Measurements from ENCODE around the gene MTMR12.

MTMR12 gene

DNA sequence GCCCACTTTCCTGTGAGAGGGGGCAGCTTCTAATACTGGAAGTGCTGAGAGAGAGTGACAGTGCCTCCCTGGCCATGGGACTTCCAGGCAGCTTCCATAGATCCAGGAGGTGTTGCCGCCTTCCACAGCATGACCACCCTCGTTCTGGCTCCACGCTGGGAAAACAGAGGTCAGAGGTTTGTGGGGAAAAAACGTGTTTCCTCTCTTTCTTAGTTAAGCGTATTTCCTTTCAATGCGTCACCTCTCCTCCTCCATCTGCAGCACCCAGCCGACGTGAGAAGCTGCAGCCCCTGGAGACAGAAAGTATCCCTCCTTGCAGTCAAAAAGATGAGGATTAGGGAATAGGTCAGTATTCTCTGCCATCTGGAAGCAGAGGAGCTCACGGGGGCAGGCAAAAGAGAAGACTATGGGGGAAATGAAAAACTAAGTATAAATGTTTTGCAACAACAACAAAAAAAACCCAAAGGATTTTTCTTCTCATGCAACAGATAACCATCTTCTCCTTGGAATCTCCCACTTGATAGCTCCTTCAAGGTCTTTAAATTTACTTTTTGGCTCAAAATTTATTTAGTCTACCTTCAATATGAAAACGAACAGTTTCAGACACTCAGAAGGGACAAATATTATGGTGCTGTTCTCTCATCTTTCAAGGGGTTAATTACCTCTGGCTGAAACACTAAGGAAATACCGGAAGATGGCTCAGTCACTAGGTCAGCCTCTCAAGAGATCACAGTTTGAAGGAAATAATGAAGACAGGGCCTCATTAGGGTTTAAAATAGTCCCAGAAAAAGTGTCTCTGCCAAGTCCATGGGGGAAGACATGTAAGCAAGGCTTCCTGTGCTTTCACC is 38.0 kb downstream of the MTMR12 start:
- DNase-seq = no peak

DNA sequence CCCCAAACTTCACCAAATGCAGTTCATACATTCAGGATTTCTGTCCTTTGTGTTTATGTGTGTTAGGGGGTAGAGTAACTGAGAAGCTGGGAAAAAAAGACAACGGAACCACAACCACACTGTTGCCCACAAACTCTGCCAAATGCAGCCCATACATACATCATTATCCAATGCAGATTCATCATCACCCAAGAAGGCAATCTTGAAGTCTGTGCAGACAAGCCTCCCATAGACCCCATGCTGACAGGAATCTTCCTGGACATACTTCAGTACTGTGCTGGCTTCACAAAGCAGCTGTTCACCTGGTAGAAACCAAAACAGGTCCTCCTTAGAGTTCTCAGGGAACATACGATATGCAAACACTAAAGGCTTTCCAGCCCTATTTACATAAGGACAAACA is 38.9 kb downstream of the MTMR12 start:
- DNase-seq = no peak

DNA sequence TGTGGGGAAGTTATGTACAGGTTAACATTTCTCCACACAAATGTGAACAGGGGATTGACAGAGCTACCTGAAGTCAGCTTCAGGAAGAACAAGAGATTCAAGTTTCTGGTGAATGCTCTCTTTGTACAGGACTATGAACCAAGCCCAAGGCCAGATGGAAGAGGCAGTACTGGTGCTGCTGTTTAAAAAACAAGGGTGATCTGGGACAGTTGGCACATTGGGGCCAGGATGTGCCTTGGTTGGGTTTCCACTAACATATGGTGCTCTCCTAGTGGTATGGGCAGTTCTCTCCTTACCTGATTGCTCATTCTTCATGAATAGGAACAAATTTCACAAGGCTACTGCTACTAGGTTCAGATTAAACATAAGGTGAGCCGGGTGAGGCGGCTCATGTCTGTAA is 40.0 kb downstream of the MTMR12 start:
- no peak for DNase-seq

DNA sequence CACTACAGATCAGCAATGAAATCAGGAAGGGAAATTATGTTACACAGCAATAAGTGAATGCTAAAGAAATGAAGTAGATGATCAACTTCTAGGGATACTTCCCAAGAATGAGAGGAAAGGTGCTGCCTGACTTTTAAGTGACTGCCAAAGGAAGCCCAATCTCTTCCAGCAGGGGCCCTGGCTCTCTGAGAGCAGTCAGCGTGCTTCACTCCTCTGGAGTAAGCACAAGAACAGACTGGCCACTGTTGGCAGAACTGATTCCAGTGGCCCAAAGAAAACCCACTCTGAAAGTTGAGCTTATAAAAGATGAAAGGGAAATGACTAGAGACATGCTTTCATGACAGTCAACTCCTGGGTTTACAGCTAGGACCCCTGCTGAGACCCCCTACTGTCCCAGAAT is 41.8 kb downstream of the MTMR12 start:
- no peak for DNase-seq

DNA sequence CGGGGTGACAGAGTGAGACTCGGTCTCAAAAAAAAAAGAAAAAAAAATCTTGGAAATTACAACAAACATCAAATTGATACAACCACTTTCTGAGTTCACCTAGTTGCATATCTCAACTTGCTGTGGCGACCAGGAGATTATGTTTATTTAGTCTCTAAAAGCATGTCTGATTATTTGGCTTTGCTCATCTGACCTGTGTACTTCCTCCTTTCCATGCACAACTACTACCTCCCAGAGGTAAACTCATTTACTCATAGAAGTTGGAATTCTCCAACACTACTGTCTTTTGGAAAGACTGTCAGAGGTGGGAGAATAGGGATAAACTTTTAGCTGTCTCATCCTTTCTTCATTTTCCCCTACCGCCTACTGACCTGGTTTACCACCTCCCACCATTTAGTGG is 42.6 kb downstream of the MTMR12 start:
- DNase-seq = no peak

DNA sequence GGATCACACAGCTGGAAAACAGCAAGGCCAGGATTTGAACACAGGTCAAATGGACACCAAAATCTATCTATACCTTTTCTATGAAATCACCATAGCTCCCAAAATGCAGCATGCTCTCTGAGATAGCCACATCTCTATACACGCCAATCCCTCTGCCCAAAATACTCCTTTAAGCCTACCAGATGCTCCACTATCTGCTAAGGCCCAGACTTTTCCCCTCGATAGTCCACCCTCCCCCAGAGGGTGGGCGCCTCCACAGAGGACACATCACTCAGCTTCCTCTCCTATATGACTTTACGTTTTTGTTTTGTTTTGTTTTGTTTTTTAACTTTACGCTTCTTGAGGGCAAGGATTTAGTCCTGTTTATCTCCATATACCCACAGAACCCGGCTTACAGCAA is 46.8 kb downstream of the MTMR12 start:
- no peak for DNase-seq

DNA sequence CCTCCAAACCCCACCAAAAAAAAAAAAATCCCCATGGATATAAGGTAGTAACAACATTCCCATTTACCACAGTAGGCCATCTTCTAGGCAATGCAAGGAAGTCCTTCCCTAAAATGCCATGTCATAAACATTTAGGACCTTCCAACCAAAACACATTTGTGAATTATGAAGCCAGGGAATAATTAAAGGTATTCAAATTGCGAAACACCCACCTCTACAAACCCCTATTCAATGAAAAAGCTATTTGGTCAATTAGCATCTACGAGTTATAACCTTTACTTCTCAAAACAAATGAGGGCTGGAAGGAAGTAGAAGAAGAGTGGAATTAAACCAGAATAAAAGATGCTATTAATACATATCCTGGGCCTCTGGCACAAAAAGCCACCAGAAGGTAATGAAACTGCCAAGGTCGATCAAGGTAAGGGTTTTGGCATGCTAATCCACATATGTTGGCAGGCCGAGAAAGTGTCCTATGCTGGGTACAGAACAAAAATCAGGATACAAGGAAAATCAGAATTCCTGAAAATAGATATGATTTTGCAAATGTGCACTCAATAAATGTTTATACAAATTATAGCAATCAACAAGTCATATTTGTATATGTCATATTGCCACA is 47.7 kb downstream of the MTMR12 start:
- no peak for DNase-seq

DNA sequence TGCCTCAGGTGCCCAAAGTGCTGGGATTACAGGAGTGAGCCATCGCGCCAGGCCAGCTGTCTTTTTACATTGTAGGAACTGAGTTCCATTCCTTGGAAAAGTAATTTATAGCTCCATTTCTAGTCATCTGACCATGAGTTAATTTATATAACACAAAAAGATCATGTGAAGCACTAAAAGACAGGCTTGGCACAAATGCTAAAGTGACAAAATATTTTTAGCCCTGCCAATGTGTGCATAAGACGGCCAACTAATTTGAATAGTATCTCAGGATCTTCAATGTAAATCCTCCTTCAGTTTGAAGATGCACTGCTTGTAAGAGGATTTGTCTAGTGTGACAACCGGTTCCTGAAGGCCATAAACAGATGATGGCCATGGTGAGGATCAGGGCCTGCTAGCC is 49.1 kb downstream of the MTMR12 start:
- DNase-seq = no peak

DNA sequence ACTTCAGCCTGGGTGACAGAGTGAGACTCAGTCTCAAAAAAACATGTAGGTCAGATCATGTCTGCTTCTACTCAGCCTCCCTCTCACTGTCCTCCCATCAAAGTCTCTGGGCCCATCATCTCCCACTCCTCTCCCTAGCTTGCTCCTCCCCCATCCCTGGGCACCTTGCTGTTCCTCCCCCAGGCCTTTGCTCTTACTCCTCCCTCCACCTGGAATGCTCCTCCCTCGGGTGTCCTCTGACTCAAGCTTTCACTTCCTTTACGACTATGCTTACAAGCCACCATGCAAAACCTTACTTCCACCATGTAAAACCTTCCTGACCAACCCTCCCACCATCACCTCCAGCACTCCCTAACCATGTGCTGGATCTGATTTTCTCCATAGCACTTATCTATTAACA is 51.5 kb downstream of the MTMR12 start:
- DNase-seq = no peak

DNA sequence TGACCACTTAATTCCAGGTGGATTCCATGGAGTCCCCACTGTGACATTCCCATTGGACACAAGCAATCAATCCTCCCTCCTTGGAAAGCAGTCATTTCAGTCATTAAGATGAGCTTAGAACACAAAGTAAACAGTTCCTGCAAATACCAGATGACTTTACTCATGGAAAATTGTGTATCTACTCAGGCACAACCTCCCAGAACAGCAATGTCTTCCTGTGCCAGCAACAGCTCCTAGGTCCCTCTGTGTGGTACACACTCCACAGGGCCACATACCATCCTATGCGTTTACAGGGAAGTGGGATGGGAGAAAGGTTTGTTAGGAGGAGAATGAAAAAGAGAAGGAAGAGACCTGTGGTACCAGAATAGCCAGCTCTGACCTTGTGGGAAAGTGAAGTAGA is 53.7 kb downstream of the MTMR12 start:
- no peak for DNase-seq

DNA sequence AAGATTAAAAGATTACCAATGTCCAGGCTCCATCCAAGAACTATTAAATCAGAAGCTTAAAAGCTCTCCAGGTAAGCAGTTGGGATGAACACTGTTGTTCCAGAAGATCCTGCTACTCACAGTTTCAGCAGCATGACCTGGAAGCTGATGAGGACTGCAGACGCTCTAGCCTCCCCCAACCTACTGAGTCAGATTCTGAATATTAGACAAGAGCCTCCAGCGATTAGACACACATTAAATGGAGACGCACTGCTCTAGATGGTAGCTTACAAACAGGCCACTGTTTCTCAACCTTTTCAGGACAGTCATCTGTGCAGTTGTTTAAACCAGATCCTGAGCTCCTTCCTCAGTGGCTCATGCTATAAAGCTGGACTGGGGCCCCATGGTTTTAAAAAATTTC is 54.3 kb downstream of the MTMR12 start:
- no peak for DNase-seq

DNA sequence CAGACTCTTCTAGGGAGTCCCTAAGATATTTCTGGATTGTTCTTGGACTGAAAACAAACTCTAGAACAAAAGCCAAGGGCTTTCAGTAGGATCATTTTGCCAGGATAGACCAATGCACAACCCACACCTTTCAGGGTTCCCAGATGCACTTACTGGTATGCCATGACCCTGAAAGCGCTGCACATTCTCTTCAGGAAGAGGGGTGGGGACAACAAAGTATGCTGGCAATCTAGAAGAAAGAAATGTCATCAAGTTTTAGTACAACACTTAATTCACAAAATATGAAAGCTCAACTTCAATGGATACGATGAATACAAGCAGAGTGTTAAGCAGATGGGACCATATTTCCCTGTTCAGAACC is 57.2 kb downstream of the MTMR12 start:
- DNase-seq = no peak

DNA sequence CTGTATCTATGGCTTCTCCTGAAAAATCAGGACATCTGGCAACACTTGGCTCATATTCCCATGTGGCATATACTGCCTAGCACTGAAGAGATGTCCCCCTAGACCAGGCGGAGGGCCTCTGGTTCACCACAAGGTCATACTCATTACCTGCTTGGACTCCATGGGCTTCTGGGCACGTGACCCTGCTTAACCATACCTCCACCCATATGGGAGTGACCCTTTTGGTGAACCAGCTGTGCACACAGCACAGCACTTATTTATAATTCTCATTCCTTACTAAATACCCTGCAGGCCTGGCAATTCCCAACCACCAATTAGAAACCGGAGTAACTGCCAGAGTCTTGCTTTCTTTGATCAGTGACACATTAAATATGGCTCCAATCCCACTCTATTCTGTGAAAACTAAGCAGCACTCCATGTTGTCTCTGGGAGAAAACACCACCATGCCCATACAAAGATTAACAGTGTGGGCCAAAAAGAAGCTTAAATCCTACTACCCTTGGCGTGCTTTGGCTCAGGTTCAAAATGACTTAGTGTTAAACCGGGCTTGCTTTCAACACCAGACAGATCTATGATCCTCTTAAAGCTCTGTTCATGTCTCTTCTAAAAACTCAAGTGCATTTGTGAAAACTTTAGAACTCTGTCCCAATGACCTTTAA is 57.7 kb downstream of the MTMR12 start:
- no peak for DNase-seq

DNA sequence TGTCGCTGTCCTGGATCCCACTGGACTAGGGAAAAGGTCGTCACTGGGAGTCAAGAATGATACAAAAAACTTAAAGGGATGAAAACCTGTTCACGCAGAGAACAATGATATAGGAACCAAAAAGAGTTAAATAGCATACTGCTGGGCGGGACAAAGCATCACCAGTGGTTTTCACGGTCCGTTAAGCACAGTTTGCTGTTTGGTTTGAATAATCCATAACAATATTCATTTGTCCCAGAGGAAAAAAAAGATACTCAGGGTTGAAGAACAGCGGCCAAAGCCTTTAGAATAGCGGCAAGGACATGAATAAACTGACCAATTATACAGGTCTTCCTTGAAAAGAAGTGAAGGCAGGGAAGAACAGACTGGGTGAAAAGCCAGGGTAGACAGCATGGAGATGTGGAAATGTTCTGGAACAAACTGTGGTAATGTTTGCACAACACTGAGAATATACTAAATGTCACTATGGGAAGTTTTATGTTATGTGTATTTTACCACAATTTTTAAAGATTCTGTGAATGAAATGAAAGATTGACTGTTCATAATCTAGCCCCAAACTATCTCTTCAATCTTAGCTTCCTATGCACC is 60.8 kb downstream of the MTMR12 start:
- no peak for DNase-seq

DNA sequence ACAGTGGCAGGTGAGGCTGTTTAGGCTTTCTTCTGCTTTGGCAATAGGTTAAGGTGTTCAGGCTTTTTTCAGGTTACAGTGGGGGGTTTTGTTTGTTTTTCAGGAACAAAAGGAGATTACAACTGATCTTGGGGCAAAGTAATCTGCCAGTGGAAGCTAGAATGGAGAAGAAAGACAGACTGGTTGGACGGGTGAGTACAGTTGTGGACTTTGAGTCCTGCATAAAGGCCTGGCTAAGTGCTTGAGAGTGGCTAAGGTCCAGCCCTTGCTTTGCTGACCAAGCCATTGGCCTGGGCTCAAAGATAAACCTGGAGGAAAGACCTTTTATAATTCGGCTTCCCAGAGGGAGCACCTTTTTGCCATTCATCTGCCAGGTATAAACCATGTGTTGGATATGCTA is 63.1 kb downstream of the MTMR12 start:
- DNase-seq = no peak

DNA sequence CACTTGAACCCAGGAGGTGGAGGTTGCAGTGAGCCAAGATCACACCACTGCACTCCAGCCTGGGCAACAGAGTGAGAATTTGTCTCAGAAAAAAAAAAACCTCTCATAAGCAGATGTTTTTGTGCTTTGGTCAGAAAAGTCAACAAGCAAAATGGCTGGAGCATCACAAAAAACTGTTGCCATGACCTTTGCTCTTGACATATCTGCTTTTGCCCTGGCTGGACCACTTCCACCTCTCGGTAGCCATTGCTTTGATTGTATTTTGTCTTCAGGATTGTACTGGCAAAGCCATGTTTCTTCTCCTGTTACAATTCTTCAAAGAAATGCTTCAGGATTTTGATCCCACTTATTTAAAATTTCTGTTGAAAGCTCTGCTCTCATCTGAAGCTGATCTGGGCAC is 67.0 kb downstream of the MTMR12 start:
- DNase-seq = no peak

DNA sequence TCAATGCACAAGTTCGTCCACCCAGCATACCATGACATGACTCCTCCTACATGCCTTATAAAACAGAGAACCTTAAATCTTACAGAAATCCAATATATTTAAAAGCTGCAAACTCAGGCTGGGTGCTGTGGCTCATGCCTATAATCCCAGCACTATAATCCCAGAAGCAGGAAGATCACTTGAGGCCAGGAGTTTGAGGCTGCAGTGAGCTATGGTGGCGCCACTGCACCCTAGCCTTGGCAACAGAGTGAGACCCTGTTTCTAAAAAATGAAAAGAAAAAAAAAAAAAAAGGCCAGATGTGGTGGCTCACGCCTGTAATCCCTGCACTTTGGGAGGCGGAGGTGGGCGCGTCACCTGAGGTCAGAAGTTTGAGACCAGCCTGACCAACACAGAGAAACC is 68.7 kb downstream of the MTMR12 start:
- DNase-seq = no peak

DNA sequence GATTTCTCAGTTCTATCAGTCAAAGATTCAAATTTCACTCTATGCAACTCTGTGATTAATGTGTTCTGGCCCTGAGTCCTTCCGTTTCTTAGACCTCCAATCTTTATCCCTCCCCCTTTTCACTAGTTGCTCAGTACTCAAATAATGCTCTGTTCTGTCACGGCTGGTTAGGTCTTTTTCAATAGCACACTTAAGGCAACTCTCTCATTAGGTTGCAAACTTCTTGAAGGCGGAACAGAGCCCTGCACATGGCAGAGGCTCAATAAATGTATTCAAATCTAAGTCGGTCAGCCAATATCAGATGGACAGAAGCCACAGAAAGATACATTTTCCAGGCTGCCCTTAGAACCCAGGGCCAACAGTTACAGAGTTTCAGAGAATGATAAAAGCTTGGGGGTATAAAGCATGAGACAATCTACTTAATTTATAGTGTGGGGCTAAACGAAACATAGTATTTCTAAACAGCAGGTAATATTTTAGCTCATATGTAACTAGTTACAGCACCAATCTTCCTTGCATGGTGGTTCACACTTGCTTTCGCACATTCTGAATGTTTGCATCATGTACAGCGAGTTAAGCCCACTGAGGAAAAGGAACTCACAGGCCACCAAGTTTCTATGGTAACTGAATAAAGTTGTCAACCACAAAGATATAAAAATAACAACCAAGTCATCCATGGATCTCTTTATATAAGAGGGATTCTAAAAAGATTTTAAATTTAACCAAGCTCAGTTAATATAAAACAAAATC is 71.5 kb downstream of the MTMR12 start:
- DNase-seq = peak; percentile 41 to 58

DNA sequence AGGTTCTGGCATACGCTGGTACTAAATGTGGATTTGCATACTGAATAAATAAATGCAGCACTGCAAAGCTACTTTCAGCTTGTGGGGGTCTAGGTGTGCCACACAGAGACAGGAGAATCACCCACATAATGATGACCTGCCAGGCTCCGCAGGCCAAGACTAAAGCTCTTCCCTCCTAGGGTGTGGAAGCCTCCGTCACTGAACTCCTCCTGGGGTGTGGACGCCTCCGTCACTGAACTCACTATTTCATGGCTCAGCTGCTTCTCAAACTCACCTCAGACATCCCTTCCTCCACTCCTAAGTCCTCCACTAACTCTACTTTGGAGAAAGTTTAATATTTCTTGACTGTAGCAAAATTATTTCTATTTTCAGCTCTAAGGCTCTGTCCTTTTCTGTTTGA is 73.4 kb downstream of the MTMR12 start:
- no peak for DNase-seq

DNA sequence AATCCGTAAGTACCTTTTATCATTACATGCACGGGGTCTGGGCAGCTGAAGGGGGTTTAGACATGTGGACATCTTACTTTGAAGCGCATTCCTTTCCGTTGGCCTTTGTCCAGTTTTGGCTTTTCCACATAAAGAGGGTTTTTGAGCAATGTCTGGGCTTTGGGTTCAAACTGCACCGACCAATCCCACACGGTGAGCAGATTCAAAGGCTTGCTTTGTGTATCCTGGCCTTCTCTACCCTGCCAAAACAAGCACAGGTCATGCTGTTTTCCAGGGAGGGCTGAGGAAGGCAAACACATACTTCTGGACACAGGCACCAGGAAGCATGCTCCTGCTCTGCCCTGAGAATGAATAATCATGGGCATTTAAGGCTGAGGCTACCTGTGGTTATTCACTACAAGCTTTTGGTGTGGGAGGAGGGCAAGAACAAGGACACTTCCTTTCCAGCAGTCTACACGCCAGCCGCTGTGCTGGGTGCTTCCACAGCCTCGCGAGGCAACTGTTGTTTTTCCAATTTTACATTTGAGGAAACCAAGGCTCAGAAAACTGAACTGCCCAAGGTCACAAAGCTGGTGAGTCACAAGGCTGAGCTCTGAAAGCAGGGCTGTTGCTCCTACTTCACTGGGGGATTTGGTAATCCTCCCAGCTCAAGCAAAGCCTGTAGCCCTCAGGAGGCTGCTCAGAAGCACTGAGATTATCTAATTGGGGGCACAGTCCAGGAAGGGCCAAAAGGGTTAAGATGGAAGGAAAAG is 78.9 kb downstream of the MTMR12 start:
- no peak for DNase-seq

DNA sequence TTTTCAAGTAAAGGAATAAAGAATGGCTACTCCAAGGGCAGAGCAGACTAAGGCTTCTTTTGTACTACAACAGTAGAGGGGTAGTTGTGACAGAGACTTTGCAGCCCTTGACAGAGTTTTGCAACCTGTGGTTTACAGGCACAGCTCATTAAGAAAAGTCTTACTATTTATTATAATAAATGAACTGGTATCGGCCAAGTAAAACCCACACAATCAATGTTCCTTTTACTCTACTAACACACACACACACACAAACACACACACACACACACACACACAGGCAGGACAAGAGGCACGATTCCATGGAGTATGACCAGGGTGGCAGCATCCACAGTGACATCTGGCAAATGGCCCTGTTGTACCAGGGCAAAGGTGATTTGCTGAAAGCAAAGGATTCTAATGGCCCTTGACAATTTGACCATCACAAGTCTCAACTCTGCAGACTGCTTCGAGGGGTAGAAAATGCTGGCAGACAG is 79.5 kb downstream of the MTMR12 start:
- no peak for DNase-seq
